Fibroblast of pulmonary artery (primary cell): ENCODE results near the gene CACNA1G.

Experiments
- DNase-seq: peaks from one replicate; pipeline ENCODE4 v3.0.0-alpha.2; 2010; ENCODE audit warnings: low read depth
- H3K4me3 ChIP-seq: replicated peaks from 2 replicates; pipeline ENCODE4 v1.5.1; 2011; ENCODE audit warnings: low read depth, mild to moderate bottlenecking, control low read depth, low read length, moderate library complexity
- CTCF ChIP-seq: IDR thresholded peaks from 2 replicates; pipeline ENCODE4 v1.5.1; 2011; ENCODE audit warnings: mild to moderate bottlenecking, control low read depth, low read length, inconsistent platforms; ENCODE audit errors: missing control alignments

The CACNA1G gene

DNA sequence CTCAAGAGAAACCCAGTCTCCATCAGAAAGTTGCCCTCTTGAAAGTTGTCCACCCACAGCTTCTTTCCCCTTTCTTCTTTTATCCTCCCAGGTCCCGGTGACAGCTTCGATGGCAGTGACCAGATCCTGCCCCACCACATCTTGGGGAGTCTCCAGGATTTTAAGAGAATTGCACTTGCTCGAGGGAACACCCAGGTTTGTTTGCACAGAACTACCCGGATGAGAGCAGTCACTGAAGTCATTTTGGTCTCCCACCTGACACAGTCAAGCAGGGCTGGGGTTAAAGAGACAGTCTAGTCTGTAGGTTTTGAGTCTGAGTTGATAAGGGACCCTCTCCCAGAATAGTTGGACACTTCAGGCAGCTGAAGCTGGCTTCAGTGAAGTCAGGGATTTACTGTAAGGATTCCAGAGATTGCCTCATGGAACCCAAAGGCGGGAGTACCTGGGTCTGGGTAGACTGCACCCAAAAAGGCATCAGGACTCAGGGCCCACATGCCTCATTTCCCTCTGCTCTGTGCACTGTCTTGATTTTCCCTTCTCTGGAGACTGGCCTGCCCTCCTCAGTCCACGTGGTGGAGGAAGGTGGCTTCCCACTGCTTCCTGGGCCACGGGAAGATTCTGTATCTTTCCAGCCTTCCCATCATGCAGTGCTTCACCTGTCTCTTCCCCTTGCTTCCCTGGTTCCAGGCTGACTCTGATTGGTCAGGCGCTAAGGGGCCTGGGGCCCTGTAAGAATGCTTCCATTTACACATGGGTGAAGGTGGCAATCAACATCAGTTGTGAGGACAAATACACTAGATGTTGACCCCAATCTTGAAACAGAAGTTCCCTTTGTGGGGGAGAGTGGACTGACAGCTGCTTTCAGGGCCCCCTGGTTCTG lies 42.8 kb upstream of the CACNA1G start:
- DNase-seq, result no peak
- TF ChIP-seq CTCF, result no peak
- H3K4me3 ChIP-seq, result no peak overlapping the region

DNA sequence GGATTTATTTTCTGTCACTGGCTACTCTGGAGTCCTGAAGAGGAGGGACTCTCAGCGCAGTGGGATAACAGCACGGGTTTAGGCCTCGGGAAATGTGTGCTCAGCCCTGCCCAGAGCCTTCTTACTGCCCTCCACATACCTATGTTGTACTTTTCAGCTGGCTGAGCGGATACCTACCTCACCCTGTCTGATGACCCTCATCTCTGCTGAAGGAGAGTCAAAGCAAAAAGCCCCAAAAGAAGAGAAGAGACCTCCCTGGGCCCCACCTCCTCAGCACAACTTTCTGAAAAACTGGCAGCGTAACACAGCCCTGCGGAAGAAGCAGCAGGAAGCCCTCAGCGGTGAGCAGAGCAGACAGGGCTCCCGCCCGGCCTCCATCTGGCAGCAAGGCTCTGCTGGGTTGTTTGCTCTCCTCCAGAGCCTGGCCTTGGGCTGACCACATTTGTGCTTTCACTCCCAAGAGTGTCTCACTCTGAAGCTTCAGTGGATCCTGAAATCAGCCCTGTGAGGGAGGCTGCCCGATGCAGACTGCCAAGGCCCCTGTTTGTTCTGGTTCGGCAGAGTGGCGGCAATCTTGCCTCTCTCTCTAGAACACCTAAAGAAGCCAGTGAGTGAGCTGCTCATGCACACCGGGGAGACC lies 42.0 kb upstream of the CACNA1G start:
- TF ChIP-seq CTCF, result no peak
- no peak for DNase-seq
- no peak overlapping the region for H3K4me3 ChIP-seq

DNA sequence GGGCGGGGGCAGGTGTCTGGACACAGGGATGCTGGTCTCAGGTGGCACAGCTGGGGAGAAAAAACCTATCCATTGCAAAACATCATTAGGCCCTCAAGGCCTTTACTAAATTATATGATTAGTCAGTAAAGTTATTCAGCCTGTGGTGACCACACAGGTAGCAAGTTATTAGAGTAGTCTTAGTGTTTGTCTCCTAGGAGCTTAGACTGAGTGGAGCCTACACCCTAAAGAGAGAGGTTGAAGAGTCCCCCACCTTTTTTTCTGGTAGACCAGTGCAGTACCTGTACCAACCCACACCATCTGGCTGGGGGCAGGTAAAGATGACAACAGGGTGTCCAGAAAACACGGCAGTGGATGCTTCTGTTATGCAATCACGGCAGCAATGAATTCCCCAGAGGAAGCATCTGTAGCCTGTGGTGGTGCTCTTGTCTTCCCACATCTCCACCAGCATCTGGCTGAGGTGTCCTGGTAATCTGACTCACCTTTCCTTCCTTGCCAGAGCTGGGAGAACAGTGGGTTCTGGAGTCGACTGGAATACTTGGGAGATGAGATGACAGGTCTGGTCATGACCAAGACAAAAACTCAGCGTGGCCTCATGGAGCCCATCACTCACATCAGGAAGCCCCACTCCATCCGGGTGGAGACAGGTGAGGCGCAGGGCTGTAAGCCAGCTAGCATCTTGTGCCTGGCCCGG lies 41.2 kb upstream of the CACNA1G start:
- no peak for DNase-seq
- H3K4me3 ChIP-seq, result no peak overlapping the region
- no peak for TF ChIP-seq CTCF

GRCh38 chr17:50520483-50520882 lies 40.0 kb upstream of the CACNA1G start:
- TF ChIP-seq CTCF, result no peak
- no peak overlapping the region for H3K4me3 ChIP-seq
- DNase-seq, result no peak

DNA sequence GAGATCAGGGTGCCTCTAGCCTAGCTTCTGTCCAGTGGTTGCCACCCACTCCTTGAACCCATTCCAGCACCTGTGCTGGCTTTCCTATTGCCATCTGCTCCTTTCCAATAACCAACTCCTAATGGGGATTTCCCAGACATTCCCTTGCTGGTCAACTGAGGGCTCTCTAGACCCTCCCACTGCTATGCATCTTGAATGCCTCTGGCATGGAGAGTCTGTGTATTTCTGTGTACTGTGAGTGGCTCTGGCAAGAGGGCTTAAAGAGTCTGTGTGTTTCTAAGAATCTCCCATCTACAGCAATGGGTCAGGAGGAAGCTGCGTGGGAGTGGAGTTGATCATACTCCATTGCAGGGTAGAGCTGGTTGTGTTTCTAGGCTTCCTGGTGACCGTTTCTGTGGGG lies 39.0 kb upstream of the CACNA1G start:
- no peak for TF ChIP-seq CTCF

DNA sequence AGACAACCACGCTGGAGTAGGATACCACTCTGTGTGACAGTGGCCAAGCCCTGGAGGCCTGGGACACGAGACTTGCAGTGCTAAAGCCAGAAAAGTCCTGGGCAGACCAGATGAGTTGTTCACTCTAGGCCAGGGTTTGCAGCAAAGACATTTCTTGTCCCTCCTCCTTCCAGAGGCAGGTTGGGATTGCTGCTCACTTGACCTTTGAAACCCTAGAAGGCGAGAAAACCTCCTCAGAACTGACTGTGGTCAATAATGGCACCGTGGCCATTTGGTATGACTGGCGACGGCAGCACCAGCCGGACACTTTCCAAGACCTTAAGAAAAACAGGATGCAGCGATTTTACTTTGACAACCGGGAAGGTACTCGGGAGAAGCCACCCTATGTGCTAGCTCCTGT lies 37.7 kb upstream of the CACNA1G start:
- H3K4me3 ChIP-seq, result no peak overlapping the region
- no peak for DNase-seq
- no peak for TF ChIP-seq CTCF

More for the DNA sequence above, 39.0 kb upstream of the CACNA1G start:
- H3K4me3 ChIP-seq, result no peak overlapping the region
- DNase-seq, result no peak
